HG02943 (cell line): Measurements from ENCODE around the gene ARL5B.
"Not testable (repeated sequence)": the region's sequence is repeated elsewhere in the genome, so short reads cannot be mapped to it uniquely, and the experiment has no call there.

Experiments used
- ATAC-seq: cut with Tn5 transposase; IDR thresholded peaks from one replicate; pipeline ENCODE4 v1.9.1; 2021; ENCODE audit warnings: mild to moderate bottlenecking, low read depth, moderate library complexity; ENCODE audit not compliant: unreplicated experiment

ARL5B gene, protein sequence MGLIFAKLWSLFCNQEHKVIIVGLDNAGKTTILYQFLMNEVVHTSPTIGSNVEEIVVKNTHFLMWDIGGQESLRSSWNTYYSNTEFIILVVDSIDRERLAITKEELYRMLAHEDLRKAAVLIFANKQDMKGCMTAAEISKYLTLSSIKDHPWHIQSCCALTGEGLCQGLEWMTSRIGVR

DNA sequence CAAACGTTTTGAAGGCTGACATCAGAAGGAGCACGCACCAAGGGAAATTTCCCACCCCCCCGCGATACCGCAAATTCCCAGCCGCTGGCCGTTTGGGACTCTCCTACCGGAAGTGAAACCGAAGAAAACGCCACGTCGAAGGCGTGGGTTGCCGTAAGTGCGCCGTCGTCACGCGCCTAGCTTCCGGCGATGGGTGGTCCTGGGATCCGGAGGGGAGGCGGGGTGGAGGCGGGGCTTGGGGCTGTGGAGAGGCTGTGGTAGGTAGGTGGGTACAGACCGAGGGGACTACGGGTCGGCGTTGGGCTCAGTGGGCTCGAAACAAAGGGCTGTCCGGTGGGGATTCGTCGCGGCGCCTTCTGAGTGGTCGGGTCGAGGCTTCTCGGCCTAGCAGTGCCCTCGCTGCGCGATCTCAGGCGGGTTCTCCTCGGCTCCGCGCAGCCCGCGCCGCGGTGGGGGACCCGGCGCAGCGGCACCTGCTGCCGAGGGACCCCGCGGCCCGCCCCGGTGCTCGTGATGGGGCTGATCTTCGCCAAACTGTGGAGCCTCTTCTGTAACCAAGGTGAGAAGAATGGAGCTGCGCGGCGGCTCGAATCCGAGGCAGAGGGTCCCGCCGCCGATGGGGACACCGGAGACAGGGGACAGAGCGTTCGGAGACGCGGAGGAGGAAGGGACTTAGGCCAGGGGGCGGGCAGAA, at the start of gene ARL5B:
TSS of gene ARL5B (plus strand) at position 307 of the 694 bp plus-strand sequence. CDS start at position 514, 207 bp downstream.
- peak; percentile 84 for ATAC-seq

DNA sequence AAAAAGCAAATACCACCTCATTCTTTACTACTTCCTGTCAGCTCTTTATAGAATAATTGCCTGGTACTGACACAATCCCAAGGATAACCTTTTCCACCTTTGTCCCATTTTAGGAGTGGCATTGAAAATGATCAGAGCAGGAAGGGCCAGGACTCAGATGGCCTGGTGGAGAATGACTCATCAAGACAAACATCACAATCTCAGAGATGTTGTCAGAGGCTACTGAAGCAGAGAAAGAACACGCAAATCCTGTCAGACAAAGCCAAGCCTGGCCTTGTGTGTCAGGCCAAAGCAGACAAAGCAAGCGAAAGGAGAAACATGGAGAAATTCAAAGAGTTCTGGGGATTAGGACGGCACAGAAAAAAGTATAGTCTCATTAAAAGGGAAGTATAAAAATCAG, 48.7 kb upstream of the ARL5B start:
- no peak for ATAC-seq

DNA sequence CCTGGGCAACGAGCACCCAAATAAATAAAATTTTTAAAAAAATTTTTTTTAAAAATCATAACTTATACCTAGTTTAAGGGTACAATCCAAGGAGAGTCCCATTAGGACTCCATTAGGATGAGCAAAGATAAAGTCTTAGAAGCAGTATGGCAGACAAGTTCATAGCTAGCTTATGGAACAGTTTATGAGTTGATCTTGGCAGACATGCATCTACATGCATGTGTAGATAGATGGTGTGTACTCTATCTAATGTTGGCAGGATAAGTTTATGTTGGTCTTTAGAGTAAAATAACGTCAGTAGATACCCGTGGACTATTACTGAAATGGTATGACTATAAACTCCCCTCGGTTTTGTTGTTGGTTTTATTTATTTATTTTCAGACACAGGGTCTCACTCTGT, 48.1 kb upstream of the ARL5B start:
- no peak for ATAC-seq

DNA sequence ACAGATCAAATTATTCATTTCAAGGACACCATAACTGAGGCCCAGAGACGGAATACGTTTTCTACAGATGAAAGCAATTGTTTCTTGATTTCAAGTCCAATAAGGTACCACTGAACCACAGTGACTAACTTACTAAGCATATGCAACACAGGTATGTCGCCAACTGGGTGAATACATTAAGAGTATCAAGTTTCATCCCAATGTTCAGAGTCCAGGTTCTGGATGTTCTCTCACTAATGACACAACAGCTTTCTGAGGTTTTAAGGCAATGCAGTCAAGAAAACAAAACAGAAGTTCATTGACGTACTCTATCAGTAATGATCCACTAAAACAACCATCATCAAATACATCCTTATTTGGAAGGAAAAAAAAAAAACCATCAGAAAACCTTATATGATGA, 43.6 kb upstream of the ARL5B start:
- no peak for ATAC-seq

DNA sequence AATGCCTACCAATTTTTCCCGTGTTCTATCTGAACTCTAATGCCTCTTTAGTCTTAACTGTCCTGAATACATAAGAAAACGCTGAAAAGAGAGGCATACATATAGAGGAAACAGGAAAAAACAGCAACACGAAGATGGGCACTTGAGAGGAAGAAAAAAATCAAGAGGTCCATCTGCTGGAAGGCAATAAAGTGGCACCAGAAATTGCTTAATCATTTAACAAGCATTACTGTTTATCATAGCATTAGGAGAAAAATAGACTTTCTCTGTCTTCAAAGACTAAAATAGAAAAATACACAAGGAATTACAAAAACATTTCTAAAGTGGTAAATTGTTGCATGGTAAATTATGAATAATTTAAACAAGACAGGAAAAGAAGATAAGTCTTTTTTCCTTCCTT, 42.9 kb upstream of the ARL5B start:
- no peak for ATAC-seq

- no peak for ATAC-seq
Measured at GRCh38 chr10:18619016-18619415, 40.2 kb upstream of the ARL5B start.

DNA sequence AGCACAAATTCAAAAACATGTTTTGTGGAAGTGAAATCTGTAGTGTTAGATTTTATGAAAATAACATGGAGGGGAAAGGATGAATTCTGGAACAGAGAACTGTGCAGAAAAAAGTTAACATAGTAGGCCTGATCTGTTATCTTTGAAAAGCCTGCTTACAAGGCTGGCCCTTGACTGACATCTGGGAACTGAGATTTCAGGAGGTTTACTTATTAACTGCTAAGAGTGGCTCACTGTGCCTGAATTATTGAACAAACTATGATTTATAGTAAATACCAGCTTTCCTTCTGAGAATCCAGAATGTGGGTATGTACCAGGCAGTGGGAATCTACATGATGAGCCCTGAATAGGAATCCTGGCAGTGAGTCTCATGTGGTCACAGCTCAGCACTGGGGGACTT, 38.4 kb upstream of the ARL5B start:
- ATAC-seq, result no peak

DNA sequence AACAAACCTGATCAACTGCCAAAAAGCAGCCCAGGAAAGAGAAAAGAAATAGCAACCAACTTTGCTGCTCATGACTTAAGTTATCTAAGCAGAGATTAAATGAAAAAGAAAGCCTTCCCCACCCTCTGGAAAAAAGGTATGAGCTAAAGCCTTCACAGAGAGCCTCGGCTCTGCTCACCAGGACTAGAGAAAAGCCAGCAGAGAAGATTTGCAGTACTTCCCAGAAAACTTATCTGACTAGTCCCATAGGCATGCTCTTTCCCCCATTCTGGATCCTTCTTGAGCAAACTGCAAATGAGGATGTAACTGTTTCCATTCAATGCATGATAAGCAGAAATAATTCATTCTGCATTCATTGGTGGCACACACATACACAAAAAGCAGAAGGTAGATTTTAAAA, 35.6 kb upstream of the ARL5B start:
- not testable (repeated sequence) for ATAC-seq

DNA sequence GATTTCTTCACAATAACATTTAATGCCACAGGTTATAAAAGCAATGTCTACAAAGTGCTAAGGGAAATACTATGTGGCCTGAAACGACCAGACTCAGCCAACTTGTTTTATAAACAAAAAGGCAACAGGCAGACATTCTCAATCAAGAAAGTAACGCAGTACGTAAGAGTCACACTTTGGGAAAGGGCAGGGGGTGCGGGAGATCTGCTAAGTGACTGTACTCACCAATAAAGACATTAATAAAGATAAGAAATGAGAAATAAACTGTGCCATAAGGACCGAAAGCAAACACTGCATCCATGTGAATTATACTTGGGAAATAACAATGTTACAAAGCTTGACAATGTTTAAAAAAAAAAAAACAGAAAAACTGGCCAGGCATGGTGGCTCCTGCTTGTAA, 33.3 kb upstream of the ARL5B start:
- no peak for ATAC-seq

- not testable (repeated sequence) for ATAC-seq
Measured at GRCh38 chr10:18627452-18628018, 31.7 kb upstream of the ARL5B start.

- ATAC-seq, result not testable (repeated sequence)
Measured at GRCh38 chr10:18632500-18632899, 26.7 kb upstream of the ARL5B start.

GRCh38 chr10:18635995-18636394, 23.2 kb upstream of the ARL5B start:
- no peak for ATAC-seq

GRCh38 chr10:18637400-18637799, 21.8 kb upstream of the ARL5B start:
- ATAC-seq, result not testable (repeated sequence)

DNA sequence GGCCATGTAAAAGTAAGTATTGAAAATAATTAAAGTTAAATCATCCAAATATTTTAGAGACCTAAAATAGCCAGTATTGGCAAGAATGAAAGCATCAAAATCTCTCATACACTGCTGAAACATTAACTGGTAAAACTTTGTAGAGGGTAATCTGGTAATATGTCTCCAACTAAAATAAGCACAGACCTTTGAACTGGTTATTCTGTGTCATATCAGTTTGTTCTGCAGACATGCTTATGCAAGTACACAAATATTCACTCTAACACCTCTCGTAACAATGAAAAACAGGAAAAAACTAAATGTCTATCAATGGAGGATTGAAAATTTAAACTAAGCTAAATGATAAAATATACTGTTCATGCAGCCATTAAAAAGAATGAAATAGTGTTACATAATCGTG, 19.5 kb upstream of the ARL5B start:
- not testable (repeated sequence) for ATAC-seq

- ATAC-seq, result no peak
Measured at GRCh38 chr10:18647151-18647550, 12.1 kb upstream of the ARL5B start.

- no peak for ATAC-seq
Measured at GRCh38 chr10:18647945-18648344, 11.3 kb upstream of the ARL5B start.

DNA sequence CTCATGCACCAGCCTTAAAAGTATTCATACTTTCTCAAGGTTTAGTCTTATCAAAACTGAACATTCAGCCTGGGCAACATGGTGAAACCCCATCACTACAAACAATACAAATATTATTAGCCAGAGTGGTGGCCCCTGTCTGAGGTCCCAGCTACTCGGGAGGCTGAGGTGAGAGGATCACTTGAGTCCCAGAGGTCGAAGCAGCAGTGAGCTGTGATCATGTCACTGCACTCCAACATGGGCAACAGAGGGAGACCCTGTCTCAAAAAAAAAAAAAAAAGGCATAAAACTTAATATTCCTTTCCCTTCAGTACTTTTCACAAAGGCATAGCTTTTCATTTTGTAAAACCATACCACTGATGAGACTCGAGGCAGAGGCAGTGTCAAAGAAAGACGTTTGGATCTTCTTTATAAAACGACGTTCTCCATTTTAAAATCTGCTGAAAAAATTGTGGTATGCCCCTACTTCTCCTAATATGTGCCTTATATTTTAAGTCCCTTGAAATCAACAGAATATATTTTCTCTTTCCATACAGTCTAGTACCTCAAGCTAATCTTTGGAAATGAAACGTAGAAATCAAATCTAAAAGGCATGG, 9.8 kb upstream of the ARL5B start:
- no peak for ATAC-seq

DNA sequence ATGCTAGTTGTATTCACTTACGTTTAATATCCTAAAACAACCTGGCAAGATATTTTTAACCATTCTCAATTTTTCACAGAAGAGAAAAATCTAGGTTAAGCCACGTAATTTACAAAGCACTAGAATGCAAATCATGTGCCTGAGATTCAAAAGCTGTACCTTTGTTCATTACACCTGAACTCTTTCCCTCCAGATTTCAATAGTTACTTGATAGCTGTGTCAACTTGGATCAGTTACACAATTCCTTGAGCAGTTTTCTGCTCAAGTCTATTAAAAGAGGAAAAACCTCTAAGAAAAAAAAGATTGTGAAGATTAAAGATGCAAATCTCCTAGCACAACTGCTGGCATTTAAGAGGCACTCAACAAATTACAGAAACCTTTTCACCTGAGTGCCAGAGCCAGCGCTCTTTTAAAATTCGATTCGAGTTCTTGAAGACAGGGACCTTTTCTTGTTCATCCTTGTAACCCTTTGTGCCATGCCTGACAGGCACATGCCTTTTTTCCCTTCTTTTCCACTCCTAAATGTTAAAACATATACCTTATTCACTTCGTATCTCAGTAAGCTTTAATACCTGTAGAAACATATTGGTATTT, 8.7 kb upstream of the ARL5B start:
- no peak for ATAC-seq

GRCh38 chr10:18651324-18652007, 7.8 kb upstream of the ARL5B start, which contains the start of gene NSUN6:
Gene NSUN6, minus strand, starts transcription at chr10:18651587. Its CDS starts 384 bp downstream, at chr10:18651203.
- peak; percentile 99 for ATAC-seq

DNA sequence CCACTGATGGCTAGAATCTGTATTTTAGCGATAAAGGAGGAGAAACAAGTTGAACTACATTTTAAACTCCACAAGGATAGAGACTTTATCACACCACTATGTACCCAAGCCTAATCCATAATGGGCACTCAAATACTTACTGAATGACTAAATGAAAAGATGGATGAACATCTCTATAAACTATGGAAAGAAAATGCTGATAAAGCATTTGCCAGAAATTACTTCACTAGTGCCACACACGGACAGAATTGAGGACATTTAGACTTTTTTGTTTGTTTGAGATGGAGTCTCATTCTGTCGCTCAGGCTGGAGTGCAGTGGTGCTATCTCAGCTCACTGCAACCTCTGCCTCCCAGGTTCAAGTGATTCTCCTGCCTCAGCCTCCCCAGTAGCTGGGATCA, 6.1 kb upstream of the ARL5B start:
- ATAC-seq, result no peak

DNA sequence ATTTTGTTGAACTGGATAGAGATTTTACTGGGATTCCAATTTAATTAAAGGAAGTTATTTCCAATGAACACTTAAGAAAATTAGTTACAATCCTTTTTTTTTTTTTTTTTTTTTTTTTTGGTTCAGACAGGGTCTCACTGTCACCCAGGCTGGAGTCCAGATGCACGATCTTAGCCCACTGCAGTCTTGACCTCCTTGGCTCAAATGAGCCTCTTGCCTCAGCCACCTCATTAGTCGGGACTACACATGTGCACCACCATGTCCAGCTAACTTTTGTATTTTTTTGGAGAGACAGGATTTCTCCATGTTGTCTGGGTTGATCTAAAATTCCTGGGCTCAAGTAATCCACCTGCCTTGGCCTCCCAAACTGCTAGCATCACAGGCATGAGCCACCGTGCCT, 2.5 kb upstream of the ARL5B start:
- ATAC-seq, result no peak
